Measurements from ENCODE around the gene CDHR5. TPM values are rescaled to one million over a fixed set of nuclear protein-coding genes. Genes with fewer than 3 reads are reported as not detected.
"Not testable (repeated sequence)": the region's sequence is repeated elsewhere in the genome, so short reads cannot be mapped to it uniquely, and the experiment has no call there.

Gene CDHR5
- polyA plus RNA-seq, 1 donor: 46.0 TPM

GRCh38 chr11:647672-648158, 23.0 kb upstream of the CDHR5 start:
- DNase-seq: not testable (repeated sequence)

GRCh38 chr11:646214-646613, 21.5 kb upstream of the CDHR5 start:
- DNase-seq: no peak

DNA sequence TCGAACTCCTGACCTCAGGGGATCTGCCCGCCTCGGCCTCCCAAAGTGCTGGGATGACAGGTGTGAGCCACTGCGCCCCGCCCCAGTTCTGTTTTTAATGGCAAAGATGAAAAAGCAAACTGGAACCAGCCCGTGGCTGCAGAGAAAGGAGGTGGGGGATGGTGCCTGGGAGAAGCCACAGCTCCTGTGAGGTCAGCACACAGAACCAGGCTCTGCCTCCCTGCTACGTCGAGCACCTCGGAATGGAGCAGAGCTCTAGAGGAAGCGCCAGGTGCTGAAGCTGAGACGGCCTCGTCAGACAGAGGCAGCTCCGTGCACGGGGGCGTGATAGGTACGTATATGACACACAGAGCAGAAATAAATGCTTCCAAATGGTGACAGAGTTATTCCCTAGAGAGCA, 20.8 kb upstream of the CDHR5 start:
- no peak for DNase-seq

DNA sequence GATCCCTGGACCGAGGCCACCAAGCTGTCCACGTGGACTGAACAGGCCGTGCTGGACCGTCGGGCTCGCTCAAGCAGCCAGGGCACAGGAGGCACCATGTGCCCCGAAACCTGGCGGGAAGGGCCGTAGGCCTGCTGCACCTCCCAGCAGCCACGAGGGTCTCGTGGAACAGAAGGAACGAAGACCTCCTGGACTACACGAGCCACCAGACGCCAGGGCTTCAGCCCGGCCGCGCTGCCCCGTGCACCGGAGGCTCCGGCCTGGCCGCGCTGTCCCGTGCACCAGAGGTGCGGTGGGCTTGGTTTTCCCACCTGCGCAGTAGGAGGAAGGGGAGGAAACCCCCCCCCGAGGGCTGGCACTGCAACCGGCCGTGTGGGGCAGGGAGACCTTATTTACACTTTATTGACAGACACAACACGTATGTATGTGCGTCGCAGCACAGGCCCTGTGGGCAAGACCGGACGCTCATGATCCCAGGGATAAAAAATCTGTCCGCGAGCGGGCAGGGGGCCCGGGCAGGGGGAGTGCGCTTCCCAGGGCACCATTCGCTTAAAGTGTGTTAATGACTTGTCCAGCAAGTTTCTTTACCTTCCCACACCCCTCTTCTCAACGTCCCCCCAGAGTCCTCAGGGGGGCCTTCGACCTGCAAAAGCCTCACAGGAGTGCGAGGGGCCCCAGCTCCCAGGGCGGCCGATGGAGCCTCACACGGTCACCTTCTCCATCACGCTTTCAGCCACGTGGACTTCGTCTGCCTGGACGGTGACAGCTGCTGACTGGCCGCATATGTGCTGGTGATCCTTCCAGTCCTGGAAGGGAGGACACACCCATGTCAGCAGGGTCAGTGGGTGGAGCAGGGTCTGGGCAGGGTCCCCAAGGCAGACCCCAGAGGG, 19.3 kb upstream of the CDHR5 start:
- DNase-seq: no peak

GRCh38 chr11:643366-643765, 18.6 kb upstream of the CDHR5 start:
- DNase-seq: no peak

DNA sequence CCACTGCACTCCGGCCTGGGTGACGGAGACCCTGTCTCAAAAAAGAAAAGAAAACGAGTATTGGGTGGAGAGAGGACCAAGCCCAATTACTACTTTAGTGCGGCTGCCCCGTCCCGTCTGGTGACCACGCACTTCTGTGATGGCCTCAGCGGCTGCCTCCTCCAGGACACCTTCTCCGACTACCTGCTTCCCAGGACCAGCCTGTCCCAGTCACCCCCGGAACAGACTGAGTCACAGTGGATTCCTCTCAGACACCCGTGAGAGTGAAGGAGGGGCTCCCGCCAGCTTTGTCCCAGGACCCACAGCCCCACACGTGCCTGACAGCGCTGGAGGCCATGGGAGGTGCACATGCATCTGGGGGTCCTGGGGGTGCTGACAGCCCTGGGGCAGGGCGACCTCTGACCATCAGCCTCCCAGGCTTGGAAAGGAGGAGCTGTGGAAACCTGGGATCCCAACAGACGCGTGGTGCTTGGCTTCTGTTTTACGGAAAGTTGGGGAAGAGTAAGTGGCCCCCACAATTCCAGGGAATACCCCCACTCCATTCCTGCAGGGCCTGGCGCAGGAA, 17.1 kb upstream of the CDHR5 start:
- no peak for DNase-seq

DNA sequence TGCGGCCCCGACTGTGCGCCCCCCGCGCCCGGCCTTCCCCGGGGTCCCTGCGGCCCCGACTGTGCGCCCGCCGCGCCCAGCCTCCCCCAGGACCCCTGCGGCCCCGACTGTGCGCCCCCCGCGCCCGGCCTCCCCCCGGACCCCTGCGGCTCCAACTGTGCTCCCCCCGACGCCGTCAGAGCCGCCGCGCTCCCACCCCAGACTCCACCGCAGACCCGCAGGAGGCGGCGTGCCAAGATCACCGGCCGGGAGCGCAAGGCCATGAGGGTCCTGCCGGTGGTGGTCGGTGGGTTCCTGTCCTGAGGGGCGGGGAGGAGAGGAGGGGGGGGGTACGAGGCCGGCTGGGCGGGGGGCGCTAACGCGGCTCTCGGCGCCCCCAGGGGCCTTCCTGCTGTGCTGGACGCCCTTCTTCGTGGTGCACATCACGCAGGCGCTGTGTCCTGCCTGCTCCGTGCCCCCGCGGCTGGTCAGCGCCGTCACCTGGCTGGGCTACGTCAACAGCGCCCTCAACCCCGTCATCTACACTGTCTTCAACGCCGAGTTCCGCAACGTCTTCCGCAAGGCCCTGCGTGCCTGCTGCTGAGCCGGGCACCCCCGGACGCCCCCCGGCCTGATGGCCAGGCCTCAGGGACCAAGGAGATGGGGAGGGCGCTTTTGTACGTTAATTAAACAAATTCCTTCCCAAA, 15.4 kb upstream of the CDHR5 start:
- DNase-seq: no peak

DNA sequence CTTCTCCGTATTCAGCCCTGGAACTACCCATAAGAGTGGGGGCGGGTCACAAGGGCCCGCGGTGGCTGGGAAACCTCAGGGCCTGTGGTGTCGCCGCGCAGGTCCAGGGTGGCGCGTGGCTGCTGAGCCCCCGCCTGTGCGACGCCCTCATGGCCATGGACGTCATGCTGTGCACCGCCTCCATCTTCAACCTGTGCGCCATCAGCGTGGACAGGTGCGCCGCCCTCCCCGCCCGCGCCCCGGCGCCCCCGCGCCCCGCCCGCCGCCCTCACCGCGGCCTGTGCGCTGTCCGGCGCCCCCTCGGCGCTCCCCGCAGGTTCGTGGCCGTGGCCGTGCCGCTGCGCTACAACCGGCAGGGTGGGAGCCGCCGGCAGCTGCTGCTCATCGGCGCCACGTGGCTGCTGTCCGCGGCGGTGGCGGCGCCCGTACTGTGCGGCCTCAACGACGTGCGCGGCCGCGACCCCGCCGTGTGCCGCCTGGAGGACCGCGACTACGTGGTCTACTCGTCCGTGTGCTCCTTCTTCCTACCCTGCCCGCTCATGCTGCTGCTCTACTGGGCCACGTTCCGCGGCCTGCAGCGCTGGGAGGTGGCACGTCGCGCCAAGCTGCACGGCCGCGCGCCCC, 14.7 kb upstream of the CDHR5 start:
- no peak for DNase-seq

DNA sequence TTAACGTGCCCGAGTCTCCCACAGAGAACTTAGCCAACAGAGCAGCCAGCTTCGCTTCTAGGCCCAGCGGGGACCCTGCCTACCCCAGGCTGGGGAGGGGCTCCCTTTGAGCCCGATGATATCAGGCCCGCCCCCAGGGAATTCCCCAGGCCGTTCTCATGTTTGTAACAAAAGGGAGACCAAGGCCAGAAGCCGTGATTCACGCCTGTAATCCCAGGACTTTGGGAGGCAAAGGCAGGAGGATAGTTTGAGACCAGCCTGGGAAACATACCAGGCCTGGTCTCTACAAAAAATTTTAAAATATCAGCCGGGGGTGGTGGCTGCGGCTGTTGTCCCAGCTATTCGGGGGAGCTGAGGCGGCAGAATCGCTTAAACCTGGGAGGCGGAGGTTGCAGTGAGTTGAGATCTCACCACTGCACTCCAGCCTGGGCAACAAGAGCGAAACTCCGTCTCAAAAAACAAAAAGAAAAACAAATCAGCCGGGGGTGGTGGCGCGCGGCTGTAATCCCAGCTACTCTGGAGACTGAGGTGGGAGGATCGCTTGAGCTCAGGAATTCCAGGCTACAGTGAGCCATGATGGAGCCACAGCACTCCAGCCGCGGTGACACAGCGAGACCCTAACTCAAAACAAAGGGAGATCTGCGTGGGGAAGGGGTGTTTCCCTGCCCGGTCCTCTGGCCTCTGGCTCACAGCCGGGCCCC, 14.0 kb upstream of the CDHR5 start:
- no peak for DNase-seq

- DNase-seq: no peak
Observed at GRCh38 chr11:637593-638521, 13.1 kb upstream of the CDHR5 start.

- DNase-seq: no peak
Observed at GRCh38 chr11:637333-637592, 12.5 kb upstream of the CDHR5 start.

- DNase-seq: no peak
Observed at GRCh38 chr11:636511-637332, 12.0 kb upstream of the CDHR5 start, which contains the start of gene DRD4. TSS of gene DRD4 (plus strand) at chr11:637269. CDS start at chr11:637305, 36 bp downstream.

- no peak for DNase-seq
Observed at GRCh38 chr11:635945-636510, 11.3 kb upstream of the CDHR5 start.

DNA sequence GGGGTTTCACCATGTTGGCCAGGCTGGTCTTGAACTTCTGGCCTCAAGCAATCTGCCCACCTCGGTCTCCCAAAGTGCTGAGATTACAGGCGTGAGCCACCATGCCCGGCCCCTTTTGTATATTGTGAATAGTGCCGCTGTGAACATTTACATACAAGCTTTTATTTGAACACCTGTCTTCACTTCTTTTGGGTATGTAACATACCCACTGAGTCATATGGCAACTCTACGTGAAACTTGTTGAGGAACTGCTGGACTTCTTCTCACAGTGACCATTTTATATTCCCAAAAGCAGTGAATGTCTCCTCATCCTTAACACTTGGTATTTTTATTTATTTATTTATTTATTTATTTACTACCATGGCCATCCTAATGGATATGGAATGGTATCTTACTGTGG, 6.1 kb upstream of the CDHR5 start:
- no peak for DNase-seq

GRCh38 chr11:629237-629583, 4.5 kb upstream of the CDHR5 start:
- no peak for DNase-seq

DNA sequence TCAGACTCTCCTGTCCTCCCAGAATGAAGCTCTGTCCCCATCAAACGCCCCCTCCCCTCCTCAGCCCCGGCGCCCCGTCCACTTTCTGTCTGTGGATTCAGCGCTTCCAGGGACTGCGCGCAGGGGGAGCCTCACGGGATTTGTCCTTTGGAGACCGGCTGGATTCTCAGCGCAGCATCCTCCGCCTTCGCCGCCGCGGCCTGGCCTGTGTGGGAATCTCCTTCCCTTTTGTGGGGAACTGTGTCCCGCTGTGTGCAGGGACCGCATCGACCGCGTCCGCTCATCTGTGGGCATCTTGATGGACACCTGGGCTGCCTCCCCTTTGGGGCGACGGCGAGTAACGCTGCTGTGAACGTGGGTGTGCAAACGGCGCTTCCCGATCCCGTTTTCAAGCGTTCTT, 3.3 kb upstream of the CDHR5 start:
- no peak for DNase-seq

GRCh38 chr11:627308-627576, 2.5 kb upstream of the CDHR5 start:
- DNase-seq: no peak

- DNase-seq: no peak
Observed at GRCh38 chr11:626475-627307, 1.9 kb upstream of the CDHR5 start, which contains the start of gene SCT. TSS of gene SCT (minus strand) at chr11:627181. CDS start at chr11:627143, 38 bp downstream.

GRCh38 chr11:625636-626268, 997 bp upstream of the CDHR5 start:
- DNase-seq: no peak

Data from left kidney (tissue), 2 donors.